ENCODE data around the gene PPP1R13B. TPM values are rescaled to one million over a fixed set of nuclear protein-coding genes. Genes with fewer than 3 reads are reported as not detected.

PPP1R13B gene
- polyA plus RNA-seq, 1 donor (not counting 4 experiments of a cell fraction or from before 2014, with no cell fraction given), result 7.7 TPM

GRCh38 chr14:103886304-103887169 is 39.2 kb upstream of the PPP1R13B start:
- dilution Hi-C loops (cut with MboI; ENCODE audit: extremely low pct_ligation_motif_present, low sequenced_read_pairs), result no loop called here
- no peak overlapping the region for H3K4me2 ChIP-seq (ENCODE audit: control insufficient read depth, extremely low read depth, insufficient read depth, low read depth, low read length)
- no peak overlapping the region for H3K27ac ChIP-seq (ENCODE audit: control insufficient read depth, insufficient read depth, low read length)
- no peaks in the 10 kb centered on the region for H3K4me1 ChIP-seq (ENCODE audit: control insufficient read depth, extremely low read depth, insufficient read depth, low read length)
- peaks cover 15% of the 10 kb centered on the region for H3K27me3 ChIP-seq (ENCODE audit: control insufficient read depth, extremely low read depth, insufficient read depth, low read length)
- H2AFZ ChIP-seq (ENCODE audit: control insufficient read depth, low read length), result no peak overlapping the region
- no peaks in the 10 kb centered on the region for H4K20me1 ChIP-seq (ENCODE audit: control insufficient read depth, extremely low read depth, insufficient read depth, low read length)
- no peaks in the 10 kb centered on the region for H3K9me1 ChIP-seq (ENCODE audit: control insufficient read depth, extremely low read depth, insufficient read depth, low read length)
- no peaks in the 10 kb centered on the region for H3K79me2 ChIP-seq (ENCODE audit: control insufficient read depth, insufficient read depth, low read length)
- H3K36me3 ChIP-seq (ENCODE audit: control insufficient read depth in 2 of 2, extremely low read depth in 1 of 2, insufficient read depth in 2 of 2, low read length in 2 of 2), result no peaks in the 10 kb centered on the region
- FAIRE-seq, result no peak
- no peaks in the 10 kb centered on the region for H3K9me3 ChIP-seq (ENCODE audit: control insufficient read depth, low read depth, low read length)
- H3K9ac ChIP-seq (ENCODE audit: control insufficient read depth, extremely low read depth, insufficient read depth, low read length), result no peak overlapping the region
- DNase-seq (ENCODE audit: low read depth, low spot score), result no peak
- no peak overlapping the region for H3K4me3 ChIP-seq (ENCODE audit: control insufficient read depth in 2 of 3, extremely low read depth in 1 of 3, insufficient read depth in 2 of 3, low read depth in 1 of 3, low read length in 3 of 3)
- no peak for TF ChIP-seq EZH2 (IDR thresholded peaks at IDR 0.05; ENCODE audit: low read length)
- TF ChIP-seq, protein P1, sequence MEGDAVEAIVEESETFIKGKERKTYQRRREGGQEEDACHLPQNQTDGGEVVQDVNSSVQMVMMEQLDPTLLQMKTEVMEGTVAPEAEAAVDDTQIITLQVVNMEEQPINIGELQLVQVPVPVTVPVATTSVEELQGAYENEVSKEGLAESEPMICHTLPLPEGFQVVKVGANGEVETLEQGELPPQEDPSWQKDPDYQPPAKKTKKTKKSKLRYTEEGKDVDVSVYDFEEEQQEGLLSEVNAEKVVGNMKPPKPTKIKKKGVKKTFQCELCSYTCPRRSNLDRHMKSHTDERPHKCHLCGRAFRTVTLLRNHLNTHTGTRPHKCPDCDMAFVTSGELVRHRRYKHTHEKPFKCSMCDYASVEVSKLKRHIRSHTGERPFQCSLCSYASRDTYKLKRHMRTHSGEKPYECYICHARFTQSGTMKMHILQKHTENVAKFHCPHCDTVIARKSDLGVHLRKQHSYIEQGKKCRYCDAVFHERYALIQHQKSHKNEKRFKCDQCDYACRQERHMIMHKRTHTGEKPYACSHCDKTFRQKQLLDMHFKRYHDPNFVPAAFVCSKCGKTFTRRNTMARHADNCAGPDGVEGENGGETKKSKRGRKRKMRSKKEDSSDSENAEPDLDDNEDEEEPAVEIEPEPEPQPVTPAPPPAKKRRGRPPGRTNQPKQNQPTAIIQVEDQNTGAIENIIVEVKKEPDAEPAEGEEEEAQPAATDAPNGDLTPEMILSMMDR (optimal IDR thresholded peaks at IDR 0.05 in 1 of 3, IDR thresholded peaks at IDR 0.05 in 1 of 3, conservative IDR thresholded peaks at IDR 0.05 in 1 of 3; ENCODE audit: extremely low read depth in 1 of 3, insufficient read depth in 2 of 3, low read length in 3 of 3), result no peak

DNA sequence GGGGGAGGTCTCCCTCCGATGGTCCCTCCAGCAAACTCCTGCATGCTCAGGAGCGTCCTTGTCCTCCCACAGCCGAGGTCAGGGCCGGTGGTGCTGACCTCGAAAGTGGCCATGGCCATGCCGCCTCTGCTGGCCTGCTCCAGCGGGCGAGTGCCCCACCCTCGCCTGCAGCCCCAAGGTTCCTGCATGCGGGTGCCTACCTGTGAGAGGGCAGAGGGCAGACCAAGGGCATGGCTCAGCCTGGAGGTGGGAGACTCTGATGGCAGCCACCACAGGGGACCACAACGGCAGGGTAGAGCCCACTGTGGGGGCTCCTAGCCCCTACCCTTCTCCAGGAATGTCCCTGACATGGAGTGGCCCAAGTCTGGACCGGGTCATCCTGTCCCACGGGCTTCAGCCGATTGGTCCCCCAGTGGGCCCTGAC is 38.1 kb upstream of the PPP1R13B start:
- Histone ChIP-seq H3K9me1 (ENCODE audit: control insufficient read depth, extremely low read depth, insufficient read depth, low read length) (no peaks in the 10 kb centered on the region), H3K4me2 (ENCODE audit: control insufficient read depth, extremely low read depth, insufficient read depth, low read depth, low read length) (no peak overlapping the region), H3K36me3 (ENCODE audit: control insufficient read depth in 2 of 2, extremely low read depth in 1 of 2, insufficient read depth in 2 of 2, low read length in 2 of 2) (no peaks in the 10 kb centered on the region), H3K27ac (ENCODE audit: control insufficient read depth, insufficient read depth, low read length) (no peak overlapping the region), H3K27me3 (ENCODE audit: control insufficient read depth, extremely low read depth, insufficient read depth, low read length) (peaks cover 21% of the 10 kb centered on the region), H3K79me2 (ENCODE audit: control insufficient read depth, insufficient read depth, low read length) (no peaks in the 10 kb centered on the region), H3K4me3 (ENCODE audit: control insufficient read depth in 2 of 3, extremely low read depth in 1 of 3, insufficient read depth in 2 of 3, low read depth in 1 of 3, low read length in 3 of 3) (no peak overlapping the region), H3K4me1 (ENCODE audit: control insufficient read depth, extremely low read depth, insufficient read depth, low read length) (peaks cover 2% of the 10 kb centered on the region), H3K9ac (ENCODE audit: control insufficient read depth, extremely low read depth, insufficient read depth, low read length) (no peak overlapping the region), H2AFZ (ENCODE audit: control insufficient read depth, low read length) (no peak overlapping the region), H3K9me3 (ENCODE audit: control insufficient read depth, low read depth, low read length) (no peaks in the 10 kb centered on the region), H4K20me1 (ENCODE audit: control insufficient read depth, extremely low read depth, insufficient read depth, low read length) (no peaks in the 10 kb centered on the region)
- dilution Hi-C loops (cut with MboI; ENCODE audit: extremely low pct_ligation_motif_present, low sequenced_read_pairs), result no loop called here
- FAIRE-seq, result no peak
- no peak for DNase-seq (ENCODE audit: low read depth, low spot score)
- TF ChIP-seq, protein P1 (optimal IDR thresholded peaks at IDR 0.05 in 1 of 3, IDR thresholded peaks at IDR 0.05 in 1 of 3, conservative IDR thresholded peaks at IDR 0.05 in 1 of 3; ENCODE audit: extremely low read depth in 1 of 3, insufficient read depth in 2 of 3, low read length in 3 of 3), result no peak
- no peak for TF ChIP-seq EZH2 (IDR thresholded peaks at IDR 0.05; ENCODE audit: low read length)
